Measurements from ENCODE around the gene TSC22D4. TPM values are rescaled to one million over a fixed set of nuclear protein-coding genes. Genes with fewer than 3 reads are reported as not detected.

Gene TSC22D4
- total and polyA plus RNA-seq, 9 of the 15 experiments (the other 6 are each of a cell fraction or from before 2014, with no cell fraction given): 0.37 to 107 (median 28.7) TPM

- TF ChIP-seq NR2F6 (CRISPR knock-in tag; IDR thresholded peaks at IDR 0.05) (peak; percentile 68; the same call in 1 of the 2 replicates), PML (IDR thresholded peaks at IDR 0.05; ENCODE audit: low read length) (peak; percentile 97), HDAC1 (IDR thresholded peaks at IDR 0.05) (peak; percentile 40 to 92; a peak in 3 of 4 replicates), ZNF507 (tag; conservative IDR thresholded peaks at IDR 0.05) (no peak), E2F4 (CRISPR knock-in tag; IDR thresholded peaks at IDR 0.05; ENCODE audit: low read depth) (peak; percentile 92), ZNF707 (CRISPR knock-in tag; conservative IDR thresholded peaks at IDR 0.05) (no peak), RB1 (IDR thresholded peaks at IDR 0.05; ENCODE audit: low read depth) (peak; percentile 97), ZNF79 (CRISPR knock-in tag; IDR thresholded peaks at IDR 0.05; ENCODE audit: low read depth) (no peak), ZBTB49 (CRISPR knock-in tag; IDR thresholded peaks at IDR 0.05; ENCODE audit: borderline replicate concordance) (peak; percentile 93; the same call in 1 of the 2 replicates), SRSF3 (IDR thresholded peaks at IDR 0.05; ENCODE audit: insufficient read depth, low read length) (0 out of 2 replicates have a peak, but pooled peaks have one; percentile 65), ZNF449 (CRISPR knock-in tag; IDR thresholded peaks at IDR 0.05) (no peak), ZFP91 (CRISPR knock-in tag; IDR thresholded peaks at IDR 0.05) (peak; percentile 85), COPS2 (conservative IDR thresholded peaks at IDR 0.05) (no peak), ZNF395 (CRISPR knock-in tag; IDR thresholded peaks at IDR 0.05) (no peak), MAFF (IDR thresholded peaks at IDR 0.05; ENCODE audit: low read length) (no peak), SREBF2 (CRISPR knock-in tag; IDR thresholded peaks at IDR 0.05) (peak; percentile 99), ZFPM2 (CRISPR knock-in tag; IDR thresholded peaks at IDR 0.05) (peak; percentile 90), ELF2 (CRISPR knock-in tag; IDR thresholded peaks at IDR 0.05) (peak; percentile 81; the same call in 1 of the 2 replicates), FOXJ2 (tag; IDR thresholded peaks at IDR 0.05) (peak; percentile 83; the same call in 1 of the 2 replicates)
These were observed 50.6 kb downstream of the TSC22D4 start, which contains the start of gene ZCWPW1 (continued) for GRCh38 chr7:100428199-100428966.

Data from K562 (cell line).